GM23338 (cell line): ENCODE measurements around the gene NINJ2.

ENCODE experiments used
- POLR2AphosphoS5 ChIP-seq: IDR thresholded peaks from 2 replicates; pipeline ENCODE4 v1.6.1; 2016; ENCODE audit warnings: antibody characterized with exemption, low read depth
- TF ChIP-seq, protein P1 (sequence below), 2 experiments: fragments of 200-600 bp in 1 of 2; sonication (generic) in 1 of 2; conservative IDR thresholded peaks; 2 replicates each; pipeline versions ENCODE4 v1.5.1 to v1.6.1; 2016 to 2017; ENCODE audit warnings: antibody characterized with exemption in 2 of 2, low read depth in 2 of 2, mild to moderate bottlenecking in 2 of 2, moderate library complexity in 1 of 2

DNA sequence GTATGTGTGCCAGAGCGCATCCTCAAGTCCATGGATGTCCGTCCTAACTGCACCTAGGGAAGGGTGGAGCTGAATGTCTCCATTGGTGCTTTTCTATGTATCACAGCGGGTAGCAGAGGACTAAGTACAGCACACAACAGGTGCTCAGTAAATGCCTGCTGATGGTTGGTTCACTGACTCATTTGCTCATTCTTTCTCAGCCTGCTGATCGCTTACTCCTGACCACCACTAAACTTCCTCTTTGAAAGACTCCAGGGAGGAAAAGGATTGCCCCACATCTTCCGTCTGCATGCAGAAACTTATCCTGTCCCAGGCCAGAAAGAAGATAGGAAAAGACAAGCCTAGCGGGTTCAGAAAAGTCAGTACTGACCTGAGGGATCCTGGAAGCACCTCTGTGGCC lies 137.2 kb downstream of the NINJ2 start:
- TF ChIP-seq, protein P1, sequence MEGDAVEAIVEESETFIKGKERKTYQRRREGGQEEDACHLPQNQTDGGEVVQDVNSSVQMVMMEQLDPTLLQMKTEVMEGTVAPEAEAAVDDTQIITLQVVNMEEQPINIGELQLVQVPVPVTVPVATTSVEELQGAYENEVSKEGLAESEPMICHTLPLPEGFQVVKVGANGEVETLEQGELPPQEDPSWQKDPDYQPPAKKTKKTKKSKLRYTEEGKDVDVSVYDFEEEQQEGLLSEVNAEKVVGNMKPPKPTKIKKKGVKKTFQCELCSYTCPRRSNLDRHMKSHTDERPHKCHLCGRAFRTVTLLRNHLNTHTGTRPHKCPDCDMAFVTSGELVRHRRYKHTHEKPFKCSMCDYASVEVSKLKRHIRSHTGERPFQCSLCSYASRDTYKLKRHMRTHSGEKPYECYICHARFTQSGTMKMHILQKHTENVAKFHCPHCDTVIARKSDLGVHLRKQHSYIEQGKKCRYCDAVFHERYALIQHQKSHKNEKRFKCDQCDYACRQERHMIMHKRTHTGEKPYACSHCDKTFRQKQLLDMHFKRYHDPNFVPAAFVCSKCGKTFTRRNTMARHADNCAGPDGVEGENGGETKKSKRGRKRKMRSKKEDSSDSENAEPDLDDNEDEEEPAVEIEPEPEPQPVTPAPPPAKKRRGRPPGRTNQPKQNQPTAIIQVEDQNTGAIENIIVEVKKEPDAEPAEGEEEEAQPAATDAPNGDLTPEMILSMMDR (conservative IDR thresholded peaks at IDR 0.05; ENCODE audit: low read depth in 2 of 2), result no peak
- TF ChIP-seq POLR2AphosphoS5, result no peak
